NOMO-1 treated with dmso at 0.1 percent for 144 hours (cell line): ENCODE results near the gene ERGIC2.

ENCODE experiments used
- DNase-seq: peaks from one replicate; lab custom pipeline; 2025; ENCODE audit not compliant: unreplicated experiment; lab: John Stamatoyannopoulos, UW

ERGIC2 gene

GRCh38 chr12:29376118-29376517, 4.9 kb downstream of the ERGIC2 start:
- no peak for DNase-seq

- no peak for DNase-seq
Observed at GRCh38 chr12:29374913-29375312, 6.1 kb downstream of the ERGIC2 start.

- no peak for DNase-seq
Observed at GRCh38 chr12:29374012-29374411, 7.0 kb downstream of the ERGIC2 start.

- no peak for DNase-seq
Observed at GRCh38 chr12:29365091-29365490, 15.9 kb downstream of the ERGIC2 start.

- DNase-seq, result no peak
Observed at GRCh38 chr12:29354954-29355353, 26.0 kb downstream of the ERGIC2 start.

GRCh38 chr12:29350080-29350479, 30.9 kb downstream of the ERGIC2 start:
- no peak for DNase-seq

- no peak for DNase-seq
Observed at GRCh38 chr12:29346769-29347421, 34.1 kb downstream of the ERGIC2 start.

GRCh38 chr12:29343022-29343799, 37.8 kb downstream of the ERGIC2 start:
- DNase-seq, result no peak

- no peak for DNase-seq
Observed at GRCh38 chr12:29337325-29337724, 43.6 kb downstream of the ERGIC2 start.

GRCh38 chr12:29334937-29335336, 46.0 kb downstream of the ERGIC2 start:
- no peak for DNase-seq

- DNase-seq, result no peak
Observed at GRCh38 chr12:29333178-29333577, 47.8 kb downstream of the ERGIC2 start.

- DNase-seq, result no peak
Observed at GRCh38 chr12:29329411-29329810, 51.6 kb downstream of the ERGIC2 start.

GRCh38 chr12:29322157-29322556, 58.8 kb downstream of the ERGIC2 start:
- DNase-seq, result no peak

GRCh38 chr12:29320295-29321085, 60.5 kb downstream of the ERGIC2 start:
- no peak for DNase-seq

GRCh38 chr12:29317556-29318363, 63.2 kb downstream of the ERGIC2 start:
- DNase-seq, result peak; percentile 21

GRCh38 chr12:29316752-29317151, 64.2 kb downstream of the ERGIC2 start:
- no peak for DNase-seq

GRCh38 chr12:29314416-29314815, 66.6 kb downstream of the ERGIC2 start:
- no peak for DNase-seq

GRCh38 chr12:29310899-29311298, 70.1 kb downstream of the ERGIC2 start:
- DNase-seq, result no peak

GRCh38 chr12:29309320-29309902, 71.6 kb downstream of the ERGIC2 start:
- DNase-seq, result no peak

- no peak for DNase-seq
Observed at GRCh38 chr12:29306682-29307081, 74.3 kb downstream of the ERGIC2 start.

GRCh38 chr12:29306266-29306665, 74.7 kb downstream of the ERGIC2 start:
- DNase-seq, result no peak
